ENCODE measurements around the gene LIMK1.
"Not testable (repeated sequence)": the region's sequence is repeated elsewhere in the genome, so short reads cannot be mapped to it uniquely, and the experiment has no call there.

The LIMK1 gene

GRCh38 chr7:74149071-74149470 lies 65.5 kb downstream of the LIMK1 start:
- H3K4me3 Mint-ChIP-seq = no peak overlapping the region

GRCh38 chr7:74149603-74150002 lies 66.0 kb downstream of the LIMK1 start:
- H3K4me1 Mint-ChIP-seq (ENCODE audit: low read depth) = no peaks in the 10 kb centered on the region
- H3K9me3 Mint-ChIP-seq = no peaks in the 10 kb centered on the region
- H3K27me3 Mint-ChIP-seq (ENCODE audit: low read depth) = peaks cover 6% of the 10 kb centered on the region
- no peak overlapping the region for H3K27ac Mint-ChIP-seq
- no peak overlapping the region for H3K4me3 Mint-ChIP-seq
- H3K36me3 Mint-ChIP-seq (ENCODE audit: low read depth) = no peaks in the 10 kb centered on the region

More at GRCh38 chr7:74149071-74149470, 65.5 kb downstream of the LIMK1 start:
- no peaks in the 10 kb centered on the region for H3K9me3 Mint-ChIP-seq
- H3K27ac Mint-ChIP-seq = no peak overlapping the region
- no peaks in the 10 kb centered on the region for H3K36me3 Mint-ChIP-seq (ENCODE audit: low read depth)
- peaks cover 6% of the 10 kb centered on the region for H3K27me3 Mint-ChIP-seq (ENCODE audit: low read depth)
- no peaks in the 10 kb centered on the region for H3K4me1 Mint-ChIP-seq (ENCODE audit: low read depth)

- Mint-ChIP-seq H3K36me3 (ENCODE audit: low read depth) (no peaks in the 10 kb centered on the region), H3K4me1 (ENCODE audit: low read depth) (no peaks in the 10 kb centered on the region), H3K27me3 (ENCODE audit: low read depth) (no peaks in the 10 kb centered on the region), H3K27ac (no peak overlapping the region), H3K4me3 (no peak overlapping the region), H3K9me3 (no peaks in the 10 kb centered on the region)
Measured at GRCh38 chr7:74153736-74154135, 70.1 kb downstream of the LIMK1 start.

DNA sequence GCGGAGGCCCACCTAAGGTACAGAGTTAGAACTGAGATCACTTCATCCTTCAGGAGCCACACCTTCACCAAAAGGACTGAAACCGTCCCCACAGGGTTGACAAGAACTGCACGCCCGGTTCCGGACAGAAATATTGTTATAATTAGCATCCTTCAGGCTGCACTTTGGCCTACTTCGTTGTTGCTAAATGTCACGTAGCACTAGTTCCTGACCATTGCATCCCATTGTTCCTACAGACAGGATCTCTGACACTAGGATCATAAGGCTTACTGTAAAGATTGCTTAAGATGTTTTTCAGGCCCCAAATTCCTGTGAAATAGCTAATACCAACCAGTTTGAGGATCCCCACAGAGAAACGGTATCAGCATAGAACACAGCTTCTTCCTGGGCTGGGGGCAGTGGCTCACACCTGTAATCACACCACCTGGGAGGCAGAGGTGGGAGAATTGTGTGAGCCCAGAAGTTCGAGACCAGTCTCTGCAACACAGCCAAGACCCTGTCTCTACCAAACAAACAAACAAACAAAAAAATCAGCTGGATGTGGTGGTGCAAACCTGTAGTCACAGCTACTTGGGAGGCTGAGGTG lies 72.3 kb downstream of the LIMK1 start:
- Mint-ChIP-seq H3K27ac (no peak overlapping the region), H3K4me1 (ENCODE audit: low read depth) (no peaks in the 10 kb centered on the region)

GRCh38 chr7:74157605-74158004 lies 74.0 kb downstream of the LIMK1 start:
- Mint-ChIP-seq H3K4me3 (no peak overlapping the region), H3K27ac (no peak overlapping the region), H3K9me3 (no peaks in the 10 kb centered on the region), H3K4me1 (ENCODE audit: low read depth) (no peaks in the 10 kb centered on the region), H3K27me3 (ENCODE audit: low read depth) (no peaks in the 10 kb centered on the region), H3K36me3 (ENCODE audit: low read depth) (no peaks in the 10 kb centered on the region)

More for the DNA sequence above, 72.3 kb downstream of the LIMK1 start:
- H3K36me3 Mint-ChIP-seq (ENCODE audit: low read depth) = no peaks in the 10 kb centered on the region
- H3K9me3 Mint-ChIP-seq = no peaks in the 10 kb centered on the region
- H3K27me3 Mint-ChIP-seq (ENCODE audit: low read depth) = no peaks in the 10 kb centered on the region
- no peak overlapping the region for H3K4me3 Mint-ChIP-seq

DNA sequence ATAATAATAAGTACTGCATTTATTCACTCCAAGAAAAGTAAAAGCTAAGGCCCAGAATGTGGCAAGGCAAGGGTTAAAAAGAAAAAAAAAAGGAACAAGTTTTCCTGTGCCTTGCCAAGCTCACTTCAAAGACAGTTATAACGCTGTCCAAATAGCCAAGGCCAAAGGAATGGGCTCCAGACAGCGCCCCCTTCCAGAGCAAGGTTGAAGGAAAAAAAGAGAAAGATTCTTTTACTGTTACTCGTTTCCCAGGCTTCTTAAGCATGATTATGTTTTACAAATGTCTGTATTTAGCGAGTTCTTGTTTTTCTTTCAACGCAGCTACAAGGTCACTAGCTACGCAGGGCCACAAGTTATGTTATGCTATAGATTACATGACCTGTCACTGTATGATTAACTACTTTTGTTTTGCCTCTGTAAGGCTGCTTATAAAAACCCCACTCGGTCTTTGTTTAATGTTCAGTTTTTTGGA lies 81.4 kb downstream of the LIMK1 start:
- Mint-ChIP-seq H3K4me1 (ENCODE audit: low read depth) (no peaks in the 10 kb centered on the region), H3K27me3 (ENCODE audit: low read depth) (no peaks in the 10 kb centered on the region), H3K27ac (no peak overlapping the region), H3K4me3 (no peak overlapping the region), H3K36me3 (ENCODE audit: low read depth) (no peaks in the 10 kb centered on the region), H3K9me3 (no peaks in the 10 kb centered on the region)

DNA sequence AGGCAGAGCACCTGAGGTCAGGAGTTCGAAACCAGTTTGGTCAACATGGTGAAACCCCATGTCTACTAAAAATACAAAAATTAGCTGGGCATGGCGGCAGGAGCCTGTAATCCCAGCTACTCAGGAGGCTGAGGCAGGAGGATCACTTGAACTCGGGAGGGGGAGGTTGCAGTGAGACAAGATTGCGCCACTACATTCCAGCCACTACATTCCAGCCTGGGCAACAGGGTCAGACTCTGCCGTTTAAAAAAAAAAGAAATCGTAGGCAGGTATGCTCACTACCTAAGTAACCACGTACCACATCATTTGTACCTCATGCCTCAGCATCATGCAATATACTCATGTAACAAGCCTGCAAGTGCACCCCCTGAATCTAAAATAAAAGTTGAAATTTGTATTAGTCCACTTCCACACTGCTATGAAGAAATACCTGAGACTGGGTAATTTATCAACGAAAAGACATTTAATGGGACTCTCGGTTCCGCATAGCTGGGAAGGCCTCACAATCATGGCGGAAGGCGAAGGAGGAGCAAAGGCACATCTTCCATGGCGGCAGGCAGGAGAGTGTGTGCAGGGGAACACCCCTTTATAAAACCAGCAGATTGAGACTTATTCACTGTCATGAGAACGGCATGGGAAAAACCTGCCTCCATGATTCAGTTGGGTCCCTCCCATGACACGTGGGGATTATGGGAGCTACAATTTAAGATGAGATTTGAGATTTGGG lies 82.4 kb downstream of the LIMK1 start:
- no peaks in the 10 kb centered on the region for H3K36me3 Mint-ChIP-seq (ENCODE audit: low read depth)
- no peaks in the 10 kb centered on the region for H3K9me3 Mint-ChIP-seq
- no peak overlapping the region for H3K27ac Mint-ChIP-seq
- no peaks in the 10 kb centered on the region for H3K4me1 Mint-ChIP-seq (ENCODE audit: low read depth)
- no peaks in the 10 kb centered on the region for H3K27me3 Mint-ChIP-seq (ENCODE audit: low read depth)
- H3K4me3 Mint-ChIP-seq = no peak overlapping the region

- not testable (repeated sequence) for H3K27me3 Mint-ChIP-seq (ENCODE audit: low read depth); H3K36me3 Mint-ChIP-seq (ENCODE audit: low read depth); H3K9me3 Mint-ChIP-seq; H3K27ac Mint-ChIP-seq; H3K4me1 Mint-ChIP-seq (ENCODE audit: low read depth); H3K4me3 Mint-ChIP-seq
Measured at GRCh38 chr7:74167324-74167723, 83.7 kb downstream of the LIMK1 start.

Data from T-helper 1 cell treated with Interleukin-12 subunit alpha and Interleukin-12 subunit beta and Interleukin-4 antibody, amounts not matched to agents 30 μg/mL and 1 μg/mL, for 36 hours (primary cell).